Stomach (tissue), 4 donors: ENCODE measurements around the gene PTTG1IP2.

Experiments
- CTCF ChIP-seq, 7 experiments: fragments of 450-650 bp in 4 of 7; fragments of 200-600 bp in 3 of 7; sonication (generic) in 3 of 7; IDR thresholded peaks; one replicate each; pipeline ENCODE4 v1.5.1; 2016 to 2019; ENCODE audit warnings: antibody characterized with exemption in 7 of 7, control low read depth in 2 of 7, mild to moderate bottlenecking in 1 of 7
- EP300 ChIP-seq: sonication (generic); formaldehyde crosslinking; IDR thresholded peaks from one replicate; pipeline ENCODE4 v1.6.1; 2017; ENCODE audit warnings: antibody characterized with exemption
- POLR2A ChIP-seq, 4 donors: fragments of 450-650 bp; IDR thresholded peaks; one replicate each; pipeline ENCODE4 v1.6.1; 2016; ENCODE audit warnings: antibody characterized with exemption in 4 of 4, control low read depth in 2 of 4, mild to moderate bottlenecking in 1 of 4, moderate library complexity in 1 of 4
- POLR2AphosphoS5 ChIP-seq, 3 donors: sonication (generic); formaldehyde crosslinking; IDR thresholded peaks; one replicate each; pipeline ENCODE4 v1.6.1; 2016; ENCODE audit warnings: antibody characterized with exemption in 3 of 3

GRCh38 chr7:90495241-90495640 is 25.8 kb downstream of the PTTG1IP2 start:
- TF ChIP-seq CTCF (IDR thresholded peaks at IDR 0.05) (no peak), POLR2A (IDR thresholded peaks at IDR 0.05) (no peak), POLR2AphosphoS5 (IDR thresholded peaks at IDR 0.05) (no peak), EP300 (no peak)
